Liver (tissue), 3 donors: Measurements from ENCODE around the gene MCF2L2.

Experiments used
- GABPA ChIP-seq, 2 donors: IDR thresholded peaks in 1 of 2; conservative IDR thresholded peaks in 1 of 2; 2 replicates each; pipeline ENCODE4 v1.6.1; 2016; ENCODE audit warnings: antibody characterized with exemption in 2 of 2, mild to moderate bottlenecking in 1 of 2, moderate library complexity in 1 of 2
- TF ChIP-seq, protein P1 (sequence below): fragments of 150-350 bp; IDR thresholded peaks from 2 replicates; pipeline ENCODE4 v1.5.1; 2017; ENCODE audit warnings: improper control_type of control experiment, low read depth, low read length; ENCODE audit not compliant: missing input control
- donor health status: healthy.
- donor health status: healthy.

DNA sequence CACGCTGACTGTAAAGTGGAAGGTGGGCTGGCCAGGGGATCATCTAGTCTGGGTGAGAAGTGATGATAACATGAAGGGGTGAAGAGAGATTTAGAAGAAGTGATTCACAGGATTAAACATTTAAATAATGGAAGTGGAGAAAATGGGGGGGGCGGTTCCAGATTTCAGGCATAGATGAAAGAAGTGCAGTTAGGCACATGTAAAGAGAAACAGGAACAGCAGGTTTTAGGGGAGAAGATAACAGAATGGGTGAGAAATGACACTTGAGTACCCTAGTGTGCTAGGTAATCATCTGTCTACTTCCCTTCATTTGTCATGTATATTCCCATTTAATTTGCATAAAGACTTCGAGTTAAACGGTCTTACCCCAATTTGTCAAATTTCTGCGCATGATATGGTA is 160.1 kb downstream of the MCF2L2 start:
- TF ChIP-seq, protein P1, sequence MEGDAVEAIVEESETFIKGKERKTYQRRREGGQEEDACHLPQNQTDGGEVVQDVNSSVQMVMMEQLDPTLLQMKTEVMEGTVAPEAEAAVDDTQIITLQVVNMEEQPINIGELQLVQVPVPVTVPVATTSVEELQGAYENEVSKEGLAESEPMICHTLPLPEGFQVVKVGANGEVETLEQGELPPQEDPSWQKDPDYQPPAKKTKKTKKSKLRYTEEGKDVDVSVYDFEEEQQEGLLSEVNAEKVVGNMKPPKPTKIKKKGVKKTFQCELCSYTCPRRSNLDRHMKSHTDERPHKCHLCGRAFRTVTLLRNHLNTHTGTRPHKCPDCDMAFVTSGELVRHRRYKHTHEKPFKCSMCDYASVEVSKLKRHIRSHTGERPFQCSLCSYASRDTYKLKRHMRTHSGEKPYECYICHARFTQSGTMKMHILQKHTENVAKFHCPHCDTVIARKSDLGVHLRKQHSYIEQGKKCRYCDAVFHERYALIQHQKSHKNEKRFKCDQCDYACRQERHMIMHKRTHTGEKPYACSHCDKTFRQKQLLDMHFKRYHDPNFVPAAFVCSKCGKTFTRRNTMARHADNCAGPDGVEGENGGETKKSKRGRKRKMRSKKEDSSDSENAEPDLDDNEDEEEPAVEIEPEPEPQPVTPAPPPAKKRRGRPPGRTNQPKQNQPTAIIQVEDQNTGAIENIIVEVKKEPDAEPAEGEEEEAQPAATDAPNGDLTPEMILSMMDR, result no peak
- TF ChIP-seq GABPA (IDR thresholded peaks at IDR 0.05 in 1 of 2, conservative IDR thresholded peaks at IDR 0.05 in 1 of 2), result no peak
